HL-60 (cell line): ENCODE measurements around the gene ZNF670.

Source experiments
- DNase-seq, 2 experiments: peaks; one replicate each; pipeline ENCODE4 v3.0.0-alpha.2; 2010 to 2020; ENCODE audit warnings: low read depth in 1 of 2, low spot score in 1 of 2
- H3K27ac ChIP-seq: fragments of 250-450 bp; sonication (Bioruptor Pico); replicated peaks from 2 replicates; pipeline ENCODE4 v1.5.1; 2020; ENCODE audit warnings: mild to moderate bottlenecking, moderate library complexity
- H3K27me3 ChIP-seq: fragments of 250-450 bp; sonication (Bioruptor Pico); 2 replicates; pipeline ENCODE4 v1.5.1; 2021; ENCODE audit warnings: mild to moderate bottlenecking, moderate library complexity; ENCODE audit not compliant: insufficient read depth, poor library complexity, severe bottlenecking
- H3K4me3 ChIP-seq: replicated peaks from 2 replicates; pipeline ENCODE4 v1.5.1; 2011; ENCODE audit warnings: mild to moderate bottlenecking, control low read depth, low read length; ENCODE audit not compliant: insufficient read depth
- CTCF ChIP-seq: IDR thresholded peaks from one replicate; pipeline ENCODE4 v1.5.1; 2011; ENCODE audit warnings: low read length, control low read depth, inconsistent platforms; ENCODE audit not compliant: insufficient read depth
- GABPA ChIP-seq: IDR thresholded peaks from 2 replicates; pipeline ENCODE4 v1.6.1; 2012; ENCODE audit warnings: low read depth
- POLR2AphosphoS5 ChIP-seq: IDR thresholded peaks from 2 replicates; pipeline ENCODE4 v1.6.1; 2012; ENCODE audit warnings: low read depth
- REST ChIP-seq: IDR thresholded peaks from 2 replicates; pipeline ENCODE4 v1.6.1; 2012; ENCODE audit warnings: low read depth; ENCODE audit not compliant: insufficient replicate concordance
- SPI1 ChIP-seq: IDR thresholded peaks from 2 replicates; pipeline ENCODE4 v1.6.1; 2012; ENCODE audit warnings: low read depth, mild to moderate bottlenecking, borderline replicate concordance

The ZNF670 gene

GRCh38 chr1:247070645-247071044, 8.0 kb downstream of the ZNF670 start:
- DNase-seq: no peak
- Histone ChIP-seq H3K27ac (no peak overlapping the region), H3K4me3 (no peak overlapping the region), H3K27me3 (no peaks in the 10 kb centered on the region)
- TF ChIP-seq REST (no peak), GABPA (no peak), POLR2AphosphoS5 (no peak), CTCF (no peak), SPI1 (no peak)

GRCh38 chr1:247064304-247064703, 14.3 kb downstream of the ZNF670 start:
- no peak overlapping the region for H3K27ac ChIP-seq
- DNase-seq: no peak

GRCh38 chr1:247060771-247061170, 17.8 kb downstream of the ZNF670 start:
- no peak overlapping the region for H3K27ac ChIP-seq
- no peak for DNase-seq

More at GRCh38 chr1:247064304-247064703, 14.3 kb downstream of the ZNF670 start:
- Histone ChIP-seq H3K27me3 (no peaks in the 10 kb centered on the region), H3K4me3 (no peak overlapping the region)
- TF ChIP-seq CTCF (no peak), POLR2AphosphoS5 (no peak), REST (no peak), GABPA (no peak), SPI1 (no peak)

GRCh38 chr1:247056071-247056470, 22.5 kb downstream of the ZNF670 start:
- Histone ChIP-seq H3K4me3 (no peak overlapping the region), H3K27ac (no peak overlapping the region), H3K27me3 (no peaks in the 10 kb centered on the region)
- TF ChIP-seq CTCF (no peak), REST (no peak), POLR2AphosphoS5 (no peak), GABPA (no peak), SPI1 (no peak)
- DNase-seq: no peak

More at GRCh38 chr1:247060771-247061170, 17.8 kb downstream of the ZNF670 start:
- no peaks in the 10 kb centered on the region for H3K27me3 ChIP-seq
- TF ChIP-seq GABPA (no peak), SPI1 (no peak)
- no peak overlapping the region for H3K4me3 ChIP-seq
